HG02943 (cell line): ENCODE measurements around the gene PI16.

ENCODE experiments used
- ATAC-seq: cut with Tn5 transposase; IDR thresholded peaks from one replicate; pipeline ENCODE4 v1.9.1; 2021; ENCODE audit warnings: mild to moderate bottlenecking, low read depth, moderate library complexity; ENCODE audit not compliant: unreplicated experiment

The PI16 gene

GRCh38 chr6:36954262-36954931, at the start of gene PI16:
Gene PI16 (plus strand): TSS chr6:36954738. CDS start chr6:36954761, 23 bp downstream.
- ATAC-seq: no peak

GRCh38 chr6:36904851-36905393, 49.6 kb upstream of the PI16 start:
- ATAC-seq: no peak

- no peak for ATAC-seq
Observed at GRCh38 chr6:36906539-36907325, 47.8 kb upstream of the PI16 start.

GRCh38 chr6:36907781-36908180, 46.8 kb upstream of the PI16 start:
- no peak for ATAC-seq

GRCh38 chr6:36908747-36909146, 45.8 kb upstream of the PI16 start:
- no peak for ATAC-seq

- no peak for ATAC-seq
Observed at GRCh38 chr6:36912030-36912454, 42.5 kb upstream of the PI16 start.

GRCh38 chr6:36912586-36912985, 42.0 kb upstream of the PI16 start:
- ATAC-seq: peak; percentile 77

GRCh38 chr6:36913082-36913481, 41.5 kb upstream of the PI16 start:
- peak; percentile 26 for ATAC-seq

- no peak for ATAC-seq
Observed at GRCh38 chr6:36914227-36914794, 40.2 kb upstream of the PI16 start.

- no peak for ATAC-seq
Observed at GRCh38 chr6:36915599-36915998, 38.9 kb upstream of the PI16 start.

GRCh38 chr6:36916126-36916525, 38.4 kb upstream of the PI16 start:
- no peak for ATAC-seq

- no peak for ATAC-seq
Observed at GRCh38 chr6:36917541-36918193, 36.9 kb upstream of the PI16 start.

- ATAC-seq: no peak
Observed at GRCh38 chr6:36920049-36920448, 34.5 kb upstream of the PI16 start.

GRCh38 chr6:36920546-36920945, 34.0 kb upstream of the PI16 start:
- no peak for ATAC-seq

GRCh38 chr6:36924131-36924530, 30.4 kb upstream of the PI16 start:
- no peak for ATAC-seq

GRCh38 chr6:36924778-36925374, 29.7 kb upstream of the PI16 start:
- no peak for ATAC-seq

- ATAC-seq: no peak
Observed at GRCh38 chr6:36925809-36926208, 28.7 kb upstream of the PI16 start.

- no peak for ATAC-seq
Observed at GRCh38 chr6:36926708-36927513, 27.6 kb upstream of the PI16 start.

GRCh38 chr6:36927691-36928546, 26.6 kb upstream of the PI16 start:
- no peak for ATAC-seq
